ENCODE measurements around the gene UBE2E2.
A peak's percentile ranks its signal among the peaks of the same experiment; 100 is the strongest.

Gene UBE2E2

DNA sequence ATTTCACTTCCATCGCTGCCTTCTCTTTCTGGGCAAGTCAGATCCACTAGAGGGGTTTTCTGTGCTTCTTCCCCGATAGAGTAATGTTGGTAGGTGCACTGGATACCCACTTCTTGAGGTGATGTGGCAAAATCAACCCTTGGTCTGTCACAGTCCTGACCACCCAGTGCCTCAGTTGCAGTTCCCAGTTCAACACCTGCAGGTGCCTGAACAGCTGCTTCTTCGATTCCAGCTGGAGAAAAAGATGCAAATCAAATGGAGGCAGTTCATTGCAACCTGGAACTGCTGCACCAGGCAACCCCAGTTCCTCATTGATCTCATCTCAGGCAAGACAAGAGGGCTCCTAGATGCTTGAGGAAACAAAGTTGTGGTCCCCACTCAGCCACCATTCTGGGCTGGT is 186.6 kb downstream of the UBE2E2 start:
- Histone ChIP-seq H3K4me2 (no peak overlapping the region), H3K9me3 (no peaks in the 10 kb centered on the region)

DNA sequence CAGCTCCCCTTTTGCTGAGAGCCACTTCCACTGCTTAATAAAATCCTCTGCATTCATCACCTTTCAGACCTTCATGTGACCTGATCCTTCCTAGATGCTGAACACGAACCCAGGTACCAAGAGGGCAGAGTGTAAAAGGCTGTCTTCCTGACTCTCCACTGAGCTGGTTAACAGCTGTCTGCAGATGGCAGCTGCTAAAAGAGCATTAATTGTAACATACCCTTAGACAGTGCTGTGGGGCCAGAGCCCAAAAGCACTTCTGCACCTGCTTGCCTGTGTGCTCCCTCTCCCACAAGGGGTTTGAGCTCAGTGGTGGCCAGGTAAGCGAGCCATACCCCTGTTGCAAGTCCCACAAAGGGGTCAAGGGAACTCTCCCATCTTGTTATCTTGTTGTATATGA is 187.3 kb downstream of the UBE2E2 start:
- no peaks in the 10 kb centered on the region for H3K27me3 ChIP-seq
- no peak overlapping the region for H3K4me3 ChIP-seq
- no peak overlapping the region for H3K27ac ChIP-seq
- no peak overlapping the region for H3K4me2 ChIP-seq
- H3K9ac ChIP-seq, result no peak overlapping the region
- no peaks in the 10 kb centered on the region for H3K36me3 ChIP-seq
- H3K4me1 ChIP-seq, result peaks cover 11% of the 10 kb centered on the region
- no peak for TF ChIP-seq Cebpa-rat (IDR thresholded peaks at IDR 0.05)
- H3K9me3 ChIP-seq, result no peaks in the 10 kb centered on the region
- no peaks in the 10 kb centered on the region for H4K20me1 ChIP-seq

More for the DNA sequence above, 186.6 kb downstream of the UBE2E2 start:
- H3K36me3 ChIP-seq, result no peaks in the 10 kb centered on the region
- no peak for TF ChIP-seq Cebpa-rat (IDR thresholded peaks at IDR 0.05)
- H4K20me1 ChIP-seq, result no peaks in the 10 kb centered on the region
- H3K27me3 ChIP-seq, result no peaks in the 10 kb centered on the region
- H3K27ac ChIP-seq, result no peak overlapping the region
- H3K9ac ChIP-seq, result no peak overlapping the region
- H3K4me3 ChIP-seq, result no peak overlapping the region
- H3K4me1 ChIP-seq, result peaks cover 11% of the 10 kb centered on the region

- H3K27ac ChIP-seq, result no peak overlapping the region
- H3K9ac ChIP-seq, result no peak overlapping the region
- no peaks in the 10 kb centered on the region for H3K27me3 ChIP-seq
- no peaks in the 10 kb centered on the region for H4K20me1 ChIP-seq
- H3K36me3 ChIP-seq, result no peaks in the 10 kb centered on the region
- H3K4me1 ChIP-seq, result peaks cover 11% of the 10 kb centered on the region
- no peak for TF ChIP-seq Cebpa-rat (IDR thresholded peaks at IDR 0.05)
- no peak overlapping the region for H3K4me2 ChIP-seq
- no peak overlapping the region for H3K4me3 ChIP-seq
- H3K9me3 ChIP-seq, result no peaks in the 10 kb centered on the region
Measured at GRCh38 chr3:23390989-23391553, 187.9 kb downstream of the UBE2E2 start.

GRCh38 chr3:23395115-23395514 is 192.0 kb downstream of the UBE2E2 start:
- H3K27ac ChIP-seq, result no peak overlapping the region

GRCh38 chr3:23396746-23397145 is 193.6 kb downstream of the UBE2E2 start:
- Histone ChIP-seq H3K36me3 (no peaks in the 10 kb centered on the region), H3K27me3 (peaks cover 9% of the 10 kb centered on the region; the same call in 1 of the 2 replicates), H4K20me1 (peaks cover 36% of the 10 kb centered on the region), H3K4me2 (no peak overlapping the region), H3K4me3 (no peak overlapping the region), H3K4me1 (peaks cover 11% of the 10 kb centered on the region), H3K27ac (no peak overlapping the region), H3K9ac (no peak overlapping the region), H3K9me3 (no peaks in the 10 kb centered on the region)
- no peak for TF ChIP-seq Cebpa-rat (IDR thresholded peaks at IDR 0.05)

More at GRCh38 chr3:23395115-23395514, 192.0 kb downstream of the UBE2E2 start:
- no peak overlapping the region for H3K9ac ChIP-seq
- TF ChIP-seq Cebpa-rat (IDR thresholded peaks at IDR 0.05), result no peak
- no peak overlapping the region for H3K4me2 ChIP-seq
- H3K9me3 ChIP-seq, result no peaks in the 10 kb centered on the region
- no peaks in the 10 kb centered on the region for H3K27me3 ChIP-seq
- H3K36me3 ChIP-seq, result no peaks in the 10 kb centered on the region
- peaks cover 11% of the 10 kb centered on the region for H3K4me1 ChIP-seq
- H4K20me1 ChIP-seq, result peaks cover 19% of the 10 kb centered on the region; the same call in 1 of the 2 replicates
- H3K4me3 ChIP-seq, result no peak overlapping the region

DNA sequence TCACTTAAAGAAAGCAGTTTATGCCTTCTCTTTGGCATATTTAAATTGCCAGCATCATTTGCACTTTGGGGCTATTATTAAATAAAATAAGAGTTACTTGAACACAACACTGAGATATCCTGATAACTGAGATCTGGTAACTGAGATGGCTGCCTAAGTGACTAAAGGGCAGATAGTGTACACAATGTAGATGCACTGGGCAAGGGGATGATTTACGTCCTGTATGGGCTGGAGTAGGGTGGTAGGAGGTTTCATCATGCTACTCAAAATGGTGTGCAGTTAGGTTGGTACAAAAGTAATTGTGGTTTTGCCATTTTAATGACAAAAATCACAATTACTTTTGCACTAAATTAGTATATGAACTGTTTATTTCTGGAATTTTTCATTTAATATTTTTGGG is 196.1 kb downstream of the UBE2E2 start:
- Histone ChIP-seq H3K9ac (no peak overlapping the region), H3K4me1 (peaks cover 20% of the 10 kb centered on the region), H3K27me3 (peaks cover 12% of the 10 kb centered on the region; the same call in 1 of the 2 replicates), H3K27ac (no peak overlapping the region), H3K4me3 (no peak overlapping the region), H3K36me3 (no peaks in the 10 kb centered on the region), H4K20me1 (peaks cover 61% of the 10 kb centered on the region), H3K4me2 (no peak overlapping the region), H3K9me3 (no peaks in the 10 kb centered on the region)
- no peak for TF ChIP-seq Cebpa-rat (IDR thresholded peaks at IDR 0.05)

- Histone ChIP-seq H3K27me3 (peaks cover 12% of the 10 kb centered on the region; the same call in 1 of the 2 replicates), H3K4me1 (peaks cover 40% of the 10 kb centered on the region), H3K36me3 (no peaks in the 10 kb centered on the region), H3K9ac (no peak overlapping the region), H3K4me3 (no peak overlapping the region), H4K20me1 (peaks cover 80% of the 10 kb centered on the region), H3K4me2 (peak overlapping the region; percentile 44), H3K9me3 (no peaks in the 10 kb centered on the region), H3K27ac (no peak overlapping the region)
- no peak for TF ChIP-seq Cebpa-rat (IDR thresholded peaks at IDR 0.05)
Measured at GRCh38 chr3:23402728-23403492, 199.8 kb downstream of the UBE2E2 start.

DNA sequence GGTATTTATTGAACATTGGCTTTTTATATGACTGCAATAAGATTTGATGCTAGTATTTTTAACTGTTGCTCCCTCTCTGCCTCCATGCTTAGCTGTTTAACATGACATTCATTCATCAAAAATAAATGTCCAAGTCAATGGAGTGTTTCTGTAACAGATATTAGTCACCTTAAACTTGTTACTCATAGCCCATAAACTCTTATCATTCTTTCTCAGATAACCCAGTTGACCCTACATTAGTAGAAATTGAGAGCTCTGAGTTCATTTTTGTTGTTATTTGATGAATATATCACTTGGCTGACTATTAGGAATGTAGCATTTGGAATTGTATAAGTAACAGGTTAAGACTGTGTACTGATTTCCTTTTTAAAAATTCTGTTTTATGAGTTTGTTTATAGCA is 201.1 kb downstream of the UBE2E2 start:
- Histone ChIP-seq H3K4me2 (peak overlapping the region; percentile 69), H3K4me3 (no peak overlapping the region), H3K27me3 (peaks cover 12% of the 10 kb centered on the region; the same call in 1 of the 2 replicates), H4K20me1 (peaks cover 71% of the 10 kb centered on the region), H3K9ac (no peak overlapping the region), H3K4me1 (peaks cover 40% of the 10 kb centered on the region), H3K36me3 (no peaks in the 10 kb centered on the region), H3K9me3 (no peaks in the 10 kb centered on the region), H3K27ac (no peak overlapping the region)
- no peak for TF ChIP-seq Cebpa-rat (IDR thresholded peaks at IDR 0.05)

DNA sequence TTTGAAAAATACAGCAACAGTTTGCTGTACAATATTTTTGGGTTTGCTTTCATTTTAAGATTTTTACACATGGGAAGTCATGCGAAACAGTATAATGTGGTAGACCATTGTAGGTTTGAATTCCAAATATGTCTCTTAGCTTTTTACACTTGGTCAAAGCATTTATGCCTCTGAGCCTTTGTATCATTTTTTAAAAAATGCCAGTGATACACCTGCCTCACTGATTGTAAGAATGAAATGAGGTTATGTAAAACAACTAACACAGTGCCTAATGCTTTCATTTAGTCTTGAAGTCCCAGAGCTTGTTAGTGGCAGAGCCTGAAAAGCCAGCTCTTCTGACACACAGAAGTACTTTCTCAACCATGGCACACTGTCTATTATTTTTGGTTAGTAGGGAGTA is 202.0 kb downstream of the UBE2E2 start:
- TF ChIP-seq Cebpa-rat (IDR thresholded peaks at IDR 0.05), result no peak
- H3K9me3 ChIP-seq, result no peaks in the 10 kb centered on the region
- peaks cover 40% of the 10 kb centered on the region for H3K4me1 ChIP-seq
- H3K9ac ChIP-seq, result no peak overlapping the region
- H3K36me3 ChIP-seq, result no peaks in the 10 kb centered on the region
- peak overlapping the region; percentile 69 for H3K4me2 ChIP-seq
- H3K27ac ChIP-seq, result no peak overlapping the region
- H3K27me3 ChIP-seq, result peaks cover 12% of the 10 kb centered on the region; the same call in 1 of the 2 replicates
- no peak overlapping the region for H3K4me3 ChIP-seq
- H4K20me1 ChIP-seq, result peaks cover 63% of the 10 kb centered on the region

DNA sequence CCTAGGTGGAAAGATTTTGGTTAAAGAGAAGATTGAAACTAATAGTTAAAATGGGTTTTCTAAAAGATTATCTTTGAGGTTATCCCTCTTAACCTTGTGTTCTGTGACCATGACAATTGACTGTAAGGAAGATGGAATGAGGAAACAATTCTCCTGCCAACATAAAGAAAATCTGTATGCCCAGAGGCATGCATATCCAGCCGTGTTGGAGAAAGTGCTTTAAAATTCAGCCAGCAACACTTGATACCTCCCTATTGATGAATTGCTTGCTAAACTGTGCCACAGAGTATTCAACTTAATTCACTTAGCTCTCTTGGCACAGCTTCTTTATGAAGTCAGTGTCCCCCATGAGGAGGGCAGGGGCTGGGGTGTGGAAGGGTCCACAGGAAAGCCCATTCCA is 203.5 kb downstream of the UBE2E2 start:
- peaks cover 40% of the 10 kb centered on the region for H3K4me1 ChIP-seq
- H3K9me3 ChIP-seq, result no peaks in the 10 kb centered on the region
- H3K36me3 ChIP-seq, result no peaks in the 10 kb centered on the region
- no peak overlapping the region for H3K4me3 ChIP-seq
- no peak for TF ChIP-seq Cebpa-rat (IDR thresholded peaks at IDR 0.05)
- peaks cover 4% of the 10 kb centered on the region; the same call in 1 of the 2 replicates for H3K27me3 ChIP-seq
- peaks cover 48% of the 10 kb centered on the region for H4K20me1 ChIP-seq
- H3K9ac ChIP-seq, result no peak overlapping the region
- no peak overlapping the region for H3K4me2 ChIP-seq
- H3K27ac ChIP-seq, result no peak overlapping the region

Data from BLaER1 (cell line).